ENCODE results near the gene CD274.

DNA sequence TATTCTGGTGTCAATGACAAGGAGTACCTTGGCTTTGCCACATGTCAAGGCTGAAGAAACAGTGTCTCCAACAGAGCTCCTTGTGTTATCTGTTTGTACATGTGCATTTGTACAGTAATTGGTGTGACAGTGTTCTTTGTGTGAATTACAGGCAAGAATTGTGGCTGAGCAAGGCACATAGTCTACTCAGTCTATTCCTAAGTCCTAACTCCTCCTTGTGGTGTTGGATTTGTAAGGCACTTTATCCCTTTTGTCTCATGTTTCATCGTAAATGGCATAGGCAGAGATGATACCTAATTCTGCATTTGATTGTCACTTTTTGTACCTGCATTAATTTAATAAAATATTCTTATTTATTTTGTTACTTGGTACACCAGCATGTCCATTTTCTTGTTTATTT is 19.8 kb downstream of the CD274 start:
- TF ChIP-seq EZH2 (IDR thresholded peaks at IDR 0.05; ENCODE audit: borderline replicate concordance, low read depth, low read length, poor library complexity, severe bottlenecking): no peak
- TF ChIP-seq, protein P1, sequence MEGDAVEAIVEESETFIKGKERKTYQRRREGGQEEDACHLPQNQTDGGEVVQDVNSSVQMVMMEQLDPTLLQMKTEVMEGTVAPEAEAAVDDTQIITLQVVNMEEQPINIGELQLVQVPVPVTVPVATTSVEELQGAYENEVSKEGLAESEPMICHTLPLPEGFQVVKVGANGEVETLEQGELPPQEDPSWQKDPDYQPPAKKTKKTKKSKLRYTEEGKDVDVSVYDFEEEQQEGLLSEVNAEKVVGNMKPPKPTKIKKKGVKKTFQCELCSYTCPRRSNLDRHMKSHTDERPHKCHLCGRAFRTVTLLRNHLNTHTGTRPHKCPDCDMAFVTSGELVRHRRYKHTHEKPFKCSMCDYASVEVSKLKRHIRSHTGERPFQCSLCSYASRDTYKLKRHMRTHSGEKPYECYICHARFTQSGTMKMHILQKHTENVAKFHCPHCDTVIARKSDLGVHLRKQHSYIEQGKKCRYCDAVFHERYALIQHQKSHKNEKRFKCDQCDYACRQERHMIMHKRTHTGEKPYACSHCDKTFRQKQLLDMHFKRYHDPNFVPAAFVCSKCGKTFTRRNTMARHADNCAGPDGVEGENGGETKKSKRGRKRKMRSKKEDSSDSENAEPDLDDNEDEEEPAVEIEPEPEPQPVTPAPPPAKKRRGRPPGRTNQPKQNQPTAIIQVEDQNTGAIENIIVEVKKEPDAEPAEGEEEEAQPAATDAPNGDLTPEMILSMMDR (conservative IDR thresholded peaks at IDR 0.05; ENCODE audit: low read depth, low read length): no peak; the same call in 1 of the 2 replicates

Data from A673 (cell line).